HG03432 (cell line): Measurements from ENCODE around the gene COTL1.

ENCODE experiments used
- ATAC-seq: cut with Tn5 transposase; IDR thresholded peaks from one replicate; pipeline ENCODE4 v1.9.1; 2021; ENCODE audit warnings: mild to moderate bottlenecking, moderate library complexity; ENCODE audit not compliant: unreplicated experiment

The COTL1 gene

DNA sequence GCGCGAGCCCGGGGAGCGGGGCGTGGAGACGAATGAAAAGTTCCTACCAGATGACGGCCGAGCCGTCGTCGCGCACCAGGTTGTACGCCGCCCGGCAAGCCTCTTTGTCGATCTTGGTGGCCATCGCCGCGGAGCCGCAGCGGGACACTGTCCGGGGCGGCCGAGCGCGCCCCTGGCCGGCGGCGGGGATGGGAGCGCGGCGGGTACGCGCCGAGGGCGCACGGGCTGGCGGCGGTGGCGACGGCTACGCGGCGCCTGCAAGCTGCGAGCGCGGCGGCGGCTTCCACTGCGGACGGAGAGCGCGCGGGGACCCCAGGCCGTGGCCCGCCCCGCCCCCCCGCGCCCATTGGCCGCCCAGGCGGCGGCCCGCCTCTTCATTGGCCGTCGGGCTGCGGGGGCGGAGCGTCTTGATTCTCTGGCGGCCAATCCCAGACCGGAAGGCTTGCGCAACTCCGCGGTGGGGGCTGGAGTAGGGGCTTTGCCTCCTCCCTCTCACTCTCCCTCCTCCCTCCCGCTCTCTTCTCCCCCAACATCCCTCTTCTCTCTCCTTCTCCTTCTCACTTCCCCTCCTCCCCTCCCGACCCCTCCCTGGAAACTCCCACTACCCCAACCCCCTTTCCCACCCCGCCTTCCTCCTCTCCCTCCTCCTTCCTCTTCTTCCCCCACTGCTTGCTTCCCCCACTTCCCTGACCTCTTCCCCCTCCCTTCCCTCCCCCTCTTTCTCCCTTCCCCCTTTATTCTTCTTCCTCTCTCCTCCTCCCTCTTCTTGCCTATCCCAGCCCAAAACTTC, at the start of gene COTL1:
TSS of gene COTL1 (minus strand) at position 288 of the 790 bp plus-strand sequence. CDS start at position 124, 164 bp downstream.
- ATAC-seq = peak; percentile 87

DNA sequence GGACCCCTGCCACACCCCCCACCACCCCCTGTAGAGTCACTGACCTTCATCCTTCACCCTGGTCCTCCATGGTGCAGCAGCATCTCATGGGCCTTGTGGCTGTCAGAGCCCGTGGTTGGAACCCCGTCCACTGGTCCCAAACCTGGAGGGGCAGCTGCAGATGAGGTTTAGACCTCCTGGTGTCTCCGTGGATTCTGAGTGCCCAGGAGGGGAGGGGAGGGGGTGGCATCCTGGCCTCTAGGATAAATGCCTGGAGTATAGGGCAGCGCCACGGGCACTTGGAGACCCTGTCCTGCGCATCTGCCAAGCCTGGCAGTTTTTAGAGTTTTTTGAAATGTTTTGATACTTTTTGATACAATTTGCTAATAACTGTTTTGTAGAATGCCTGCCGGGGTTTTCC, 48.0 kb upstream of the COTL1 start:
- no peak for ATAC-seq

DNA sequence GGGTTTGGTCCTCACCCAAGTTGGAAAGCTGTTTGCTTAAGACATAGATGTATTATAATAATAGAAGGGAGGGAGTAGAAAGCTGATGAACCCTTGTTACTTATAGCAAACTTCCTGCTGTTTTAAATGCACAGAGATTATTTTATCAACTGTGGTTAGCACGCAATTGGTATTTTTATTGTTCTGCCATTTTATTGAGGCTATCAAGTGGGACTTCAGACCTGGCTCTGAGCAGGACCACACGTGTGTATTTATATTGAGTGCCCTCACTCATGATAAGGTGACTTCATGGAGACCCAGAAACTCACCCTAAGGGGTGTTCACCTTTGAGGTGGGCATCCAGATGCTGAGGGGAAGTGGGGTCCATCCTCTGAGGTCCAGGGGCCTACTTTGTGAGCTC, 47.5 kb upstream of the COTL1 start:
- ATAC-seq = no peak

DNA sequence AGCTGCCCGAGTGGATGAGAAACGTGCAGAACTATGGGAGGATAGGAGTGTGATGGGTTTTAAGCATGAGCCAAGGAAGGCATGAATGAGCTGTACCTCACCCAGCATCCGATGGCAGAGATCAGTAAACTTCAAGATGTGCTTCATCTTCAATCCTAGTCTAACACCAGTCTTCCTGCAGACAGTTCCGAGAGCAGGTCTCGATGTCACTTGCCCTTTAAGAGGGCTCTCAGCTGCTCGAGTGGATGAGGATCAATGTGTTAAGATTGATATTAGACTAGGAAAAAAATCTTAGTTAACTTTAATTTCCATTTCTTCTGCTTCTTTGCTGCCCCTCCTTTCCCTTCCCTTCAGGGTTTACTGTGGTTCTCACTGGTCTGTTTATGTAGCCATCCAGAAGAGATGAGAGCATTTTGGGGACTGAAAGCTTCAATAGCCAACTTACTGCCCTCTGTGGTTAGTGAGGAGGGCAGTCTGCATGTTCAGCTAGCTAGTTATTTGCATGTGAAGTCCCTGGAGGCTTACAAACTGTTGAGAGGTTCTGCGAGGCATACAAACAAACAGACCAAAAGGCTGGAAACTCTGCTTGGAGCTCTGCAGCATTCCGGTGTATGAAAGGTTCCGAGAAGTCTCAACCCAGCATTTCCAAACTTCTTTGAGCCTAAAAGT, 45.7 kb upstream of the COTL1 start:
- peak; percentile 87 for ATAC-seq

GRCh38 chr16:84662471-84662870, 44.6 kb upstream of the COTL1 start:
- no peak for ATAC-seq

GRCh38 chr16:84661418-84662060, 43.7 kb upstream of the COTL1 start:
- ATAC-seq = no peak

- no peak for ATAC-seq
Observed at GRCh38 chr16:84660973-84661372, 43.1 kb upstream of the COTL1 start.

DNA sequence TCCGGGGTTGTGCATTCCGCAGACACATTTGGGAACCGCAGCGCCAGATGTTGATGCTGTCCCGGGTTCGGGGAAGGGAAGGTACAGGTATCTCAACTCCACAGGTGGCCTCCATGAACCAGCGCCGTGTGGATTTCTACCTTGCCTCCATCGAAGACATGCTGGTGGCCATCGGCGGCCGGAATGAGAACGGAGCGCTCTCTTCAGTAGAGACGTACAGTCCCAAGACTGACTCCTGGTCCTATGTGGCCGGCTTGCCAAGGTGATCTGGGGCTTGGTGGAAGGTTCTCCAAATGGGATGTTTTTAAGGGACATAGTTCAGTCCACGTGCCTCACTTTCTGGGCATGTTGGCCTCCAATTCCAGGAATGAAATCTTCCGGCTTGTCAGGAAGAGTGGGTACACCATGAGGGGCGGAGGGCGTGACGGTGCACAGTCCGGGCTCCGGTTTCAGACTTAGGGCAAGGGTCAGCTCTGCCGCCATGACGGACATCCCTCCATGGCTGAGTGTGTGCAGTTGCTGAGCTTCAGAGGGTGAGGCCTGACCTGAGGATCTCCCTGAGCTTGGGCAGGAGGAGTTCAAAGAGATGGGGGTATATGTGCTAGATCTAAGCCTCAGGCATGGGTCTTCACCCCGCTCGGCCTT, 41.9 kb upstream of the COTL1 start:
- ATAC-seq = no peak

- no peak for ATAC-seq
Observed at GRCh38 chr16:84658690-84659089, 40.8 kb upstream of the COTL1 start.

GRCh38 chr16:84657229-84657837, 39.5 kb upstream of the COTL1 start:
- no peak for ATAC-seq

DNA sequence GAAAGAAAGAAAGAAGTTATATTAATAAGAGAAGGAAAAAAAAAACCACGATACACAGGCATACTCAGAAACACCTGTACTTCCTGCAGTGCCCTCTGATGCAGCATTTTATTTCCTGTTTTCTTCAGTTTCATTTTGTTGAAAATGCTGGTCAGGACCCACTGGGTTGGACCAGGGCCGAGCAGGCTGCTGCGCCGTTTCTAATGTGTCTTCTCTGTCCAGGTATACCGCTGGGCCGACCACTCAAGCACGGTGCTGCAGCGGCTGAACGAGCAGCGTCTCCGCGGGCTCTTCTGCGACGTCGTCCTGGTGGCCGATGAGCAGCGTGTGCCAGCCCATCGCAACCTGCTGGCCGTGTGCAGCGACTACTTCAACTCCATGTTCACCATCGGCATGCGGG, 38.8 kb upstream of the COTL1 start:
- no peak for ATAC-seq

- no peak for ATAC-seq
Observed at GRCh38 chr16:84654998-84655397, 37.1 kb upstream of the COTL1 start.

DNA sequence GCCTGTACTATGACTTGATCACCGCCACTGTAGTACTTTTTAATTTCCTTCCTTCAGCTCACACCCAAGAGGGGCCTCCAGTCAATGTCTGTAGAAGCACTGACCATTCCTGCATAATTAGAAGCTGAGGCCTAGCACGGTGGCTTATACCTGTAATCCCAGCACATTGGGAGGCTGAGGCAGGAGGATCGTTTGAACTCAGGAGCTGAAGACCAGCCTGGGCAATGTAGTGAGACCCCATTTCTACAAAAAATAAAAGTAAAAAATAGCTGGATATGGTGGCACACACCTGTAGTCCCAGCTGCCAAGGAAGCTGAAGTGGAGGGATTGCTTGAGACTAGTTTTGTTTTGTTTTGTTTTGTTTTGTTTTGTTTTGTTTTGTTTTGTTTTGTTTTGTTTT, 36.4 kb upstream of the COTL1 start:
- no peak for ATAC-seq

- no peak for ATAC-seq
Observed at GRCh38 chr16:84652566-84652965, 34.7 kb upstream of the COTL1 start.

GRCh38 chr16:84650062-84650991, 32.4 kb upstream of the COTL1 start:
- ATAC-seq = no peak

- ATAC-seq = no peak
Observed at GRCh38 chr16:84649511-84649861, 31.6 kb upstream of the COTL1 start.

DNA sequence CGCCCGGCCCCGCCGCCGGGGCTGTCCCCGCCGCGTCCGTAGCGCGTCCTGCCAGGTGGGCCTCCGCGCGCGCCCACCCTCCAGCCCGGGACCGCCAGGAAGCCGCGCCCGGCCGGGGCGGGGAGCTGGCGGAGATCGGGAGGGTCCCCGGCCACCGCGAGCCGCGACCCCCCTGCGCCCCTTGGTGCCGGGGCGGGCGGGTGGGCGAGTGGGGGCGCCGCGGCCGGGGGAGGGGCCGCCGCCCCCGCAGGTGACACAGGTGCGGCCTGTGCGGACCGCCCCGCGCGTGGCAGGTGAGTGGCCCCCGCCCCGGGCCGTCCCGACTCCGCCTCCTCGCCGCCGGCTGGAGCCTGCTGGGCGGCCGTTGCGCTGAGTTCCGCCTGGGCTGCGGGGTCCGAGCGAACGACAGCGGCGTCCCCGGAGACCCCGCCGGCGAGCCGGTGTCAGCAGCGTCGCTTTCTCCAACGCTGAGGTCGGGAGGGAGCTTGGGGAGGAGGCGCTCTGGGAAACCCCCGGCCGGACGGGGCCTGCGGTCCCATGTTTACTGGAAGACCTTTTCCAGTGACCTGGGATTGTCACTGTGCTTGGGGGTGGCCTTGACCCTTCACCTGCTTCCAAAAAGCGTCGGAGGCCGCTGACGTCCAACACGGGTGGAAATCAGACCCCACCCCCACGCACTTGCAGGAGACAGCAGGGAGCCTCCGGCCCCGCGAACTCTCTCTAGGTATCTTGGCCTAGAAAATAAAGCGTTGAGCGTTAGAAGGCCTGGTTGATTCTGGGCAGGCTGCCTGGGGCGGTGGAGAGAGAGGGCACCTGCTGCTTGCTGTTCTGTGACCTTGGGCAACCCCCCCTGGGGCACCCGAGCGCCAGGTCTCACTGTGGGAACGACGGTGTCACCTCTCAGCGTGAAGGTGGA, 31.0 kb upstream of the COTL1 start:
- ATAC-seq = peak; percentile 73

- ATAC-seq = peak; percentile 89
Observed at GRCh38 chr16:84647828-84648594, 30.1 kb upstream of the COTL1 start, which contains the start of gene KLHL36. TSS of gene KLHL36 (plus strand) at chr16:84648511. CDS start at chr16:84650868, 2,357 bp downstream.
